ENCODE data around the gene CAVIN2.

GRCh38 chr2:191891656-191892055, 44.8 kb upstream of the CAVIN2 start:
- TF ChIP-seq CTCF (optimal IDR thresholded peaks at IDR 0.05 in 1 of 3, IDR thresholded peaks at IDR 0.05 in 1 of 3, conservative IDR thresholded peaks at IDR 0.05 in 1 of 3; ENCODE audit: extremely low read depth in 1 of 3, insufficient read depth in 2 of 3, low read length in 3 of 3) (no peak), EZH2 (IDR thresholded peaks at IDR 0.05; ENCODE audit: low read length) (no peak)

All from keratinocyte (primary cell).